Activated CD8-positive, alpha-beta memory T cell treated with anti-CD3 and anti-CD28 coated beads for 36 hours (primary cell): ENCODE measurements around the gene PRKAG3. TPM values are rescaled to one million over a fixed set of nuclear protein-coding genes. Genes with fewer than 3 reads are reported as not detected.

Source experiments
- CTCF ChIA-PET: fragments of 350-600 bp; sonication (Branson Sonifier 250); formaldehyde crosslinking; loops from one replicate; lab custom pipeline; 2021; ENCODE audit warnings: antibody characterized with exemption; lab: Charles Lee
- POLR2A ChIA-PET: fragments of 350-600 bp; sonication (Branson Sonifier 250); formaldehyde crosslinking; loops from one replicate; lab custom pipeline; 2021; ENCODE audit warnings: antibody characterized with exemption; lab: Charles Lee
- total RNA-seq, 2 experiments: library from RNA; stranded (reverse); gene quantifications; one replicate each; pipeline ENCODE4 v1.2.3, GENCODE V29; 2021

The PRKAG3 gene
- total RNA-seq, 2 experiments from 2014 or later = not detected

DNA sequence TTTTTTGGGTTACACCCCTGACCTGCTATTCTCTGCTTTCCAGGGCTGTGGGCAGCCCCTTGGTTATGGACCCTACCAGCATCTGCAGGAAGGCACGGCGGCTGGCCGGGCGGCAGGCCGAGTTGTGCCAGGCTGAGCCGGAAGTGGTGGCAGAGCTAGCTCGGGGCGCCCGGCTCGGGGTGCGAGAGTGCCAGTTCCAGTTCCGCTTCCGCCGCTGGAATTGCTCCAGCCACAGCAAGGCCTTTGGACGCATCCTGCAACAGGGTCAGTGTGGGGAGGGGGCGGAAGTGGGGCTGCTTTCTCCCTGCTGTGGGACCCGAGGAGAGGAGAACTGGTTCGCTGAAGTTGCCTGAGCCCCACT lies 39.4 kb upstream of the PRKAG3 start:
- CTCF ChIA-PET = interaction anchor here (1.1 to 22.2 kb wide), 4 partner anchors 9 to 29 kb away, joined by 3 to 663 read pairs (median 4); partner anchors contain the start of gene WNT10A
- POLR2A ChIA-PET = interaction anchor here (1.3 kb wide), 1 partner anchor 10 kb away, joined by 3 read pairs; no protein-coding TSS in a partner anchor

DNA sequence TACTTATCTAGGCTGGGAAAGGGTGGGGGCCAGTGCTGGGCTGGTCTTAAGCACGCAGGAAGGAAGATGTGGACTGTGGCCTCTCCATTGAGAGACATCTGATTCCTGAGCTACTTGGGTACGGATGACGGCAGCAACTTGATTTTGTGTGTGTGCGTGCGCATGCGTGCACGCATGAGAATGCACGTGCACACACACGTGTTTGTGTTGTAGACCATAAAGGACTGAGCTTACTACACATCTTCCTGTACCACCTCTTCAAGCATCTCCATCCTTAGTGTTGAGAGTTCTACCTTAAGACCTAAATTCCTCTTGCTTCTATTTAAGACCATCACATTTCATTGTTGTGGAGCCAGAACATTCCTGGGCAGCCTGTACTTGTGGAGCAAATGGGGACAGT lies 37.5 kb upstream of the PRKAG3 start:
- POLR2A ChIA-PET = no interaction called here
- CTCF ChIA-PET = interaction anchor here (1.4 to 22.2 kb wide), 2 partner anchors 18 to 31 kb away, joined by 5 to 663 read pairs; no protein-coding TSS in a partner anchor

DNA sequence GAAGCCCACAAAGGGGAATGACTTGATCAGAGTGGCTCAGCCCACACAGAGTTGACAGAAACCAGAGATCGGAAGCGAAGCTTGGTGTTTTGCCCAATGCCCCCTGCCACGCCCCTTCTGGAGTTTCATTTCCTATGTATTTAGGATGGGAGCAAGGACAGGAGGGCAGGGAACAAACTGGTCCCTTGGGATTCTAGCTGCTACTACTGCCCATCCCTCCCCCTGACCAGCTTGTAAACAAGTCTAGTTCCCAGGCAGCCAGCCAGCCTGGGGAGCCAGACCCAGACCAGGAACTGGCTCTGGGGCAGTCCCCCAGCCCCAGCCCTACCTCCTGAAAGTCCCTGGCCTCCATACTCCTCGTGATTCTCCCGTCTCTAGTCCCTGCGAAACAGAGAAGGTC lies 36.3 kb upstream of the PRKAG3 start:
- POLR2A ChIA-PET = no interaction called here
- CTCF ChIA-PET = interaction anchor here (22.2 kb wide), 1 partner anchor 32 kb away, joined by 663 read pairs; no protein-coding TSS in a partner anchor

DNA sequence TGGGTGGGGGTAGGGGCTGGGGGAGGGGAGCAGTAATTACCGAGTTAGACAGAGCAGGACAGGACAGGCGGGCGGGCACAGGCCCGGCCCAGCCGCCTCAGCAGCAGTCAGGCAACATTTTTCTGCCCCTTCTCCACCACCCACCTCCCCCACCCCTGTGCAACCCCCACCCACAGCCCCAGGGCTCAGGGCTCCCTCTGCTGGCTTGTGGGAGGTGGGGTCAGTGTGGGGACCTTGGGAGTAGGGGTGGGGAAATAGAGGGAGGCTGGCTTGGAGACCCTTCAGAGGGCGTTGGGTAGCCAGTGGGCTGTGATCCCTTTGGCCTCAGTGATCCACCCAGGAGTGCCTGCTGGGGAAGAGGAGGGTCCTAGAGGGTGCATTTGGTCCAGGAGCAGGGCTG lies 34.4 kb upstream of the PRKAG3 start:
- ChIA-PET CTCF (interaction anchor here (1.1 kb wide), 1 partner anchor 11 kb away, joined by 4 read pairs; no protein-coding TSS in a partner anchor), POLR2A (no interaction called here)

DNA sequence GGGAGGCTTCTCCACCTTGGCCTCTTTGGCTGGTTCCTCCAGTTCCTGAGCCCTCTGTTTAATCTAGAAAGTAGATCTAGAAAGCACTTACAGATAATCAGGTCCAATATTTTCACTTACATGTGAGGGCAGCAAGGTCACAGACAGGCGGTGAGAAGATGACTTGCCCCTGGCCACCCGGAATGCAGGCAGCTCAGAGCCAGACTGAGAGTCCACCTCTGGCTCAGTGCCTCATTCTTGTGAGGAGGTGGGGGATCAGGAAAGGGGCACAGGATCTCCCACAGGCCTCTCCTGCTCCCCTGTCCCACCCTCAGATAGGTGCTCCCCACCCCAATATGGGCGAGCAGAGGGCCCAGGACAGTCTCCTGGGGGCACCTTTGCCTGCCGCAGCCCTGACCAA lies 33.8 kb upstream of the PRKAG3 start:
- CTCF ChIA-PET = no interaction called here
- POLR2A ChIA-PET = no interaction called here

DNA sequence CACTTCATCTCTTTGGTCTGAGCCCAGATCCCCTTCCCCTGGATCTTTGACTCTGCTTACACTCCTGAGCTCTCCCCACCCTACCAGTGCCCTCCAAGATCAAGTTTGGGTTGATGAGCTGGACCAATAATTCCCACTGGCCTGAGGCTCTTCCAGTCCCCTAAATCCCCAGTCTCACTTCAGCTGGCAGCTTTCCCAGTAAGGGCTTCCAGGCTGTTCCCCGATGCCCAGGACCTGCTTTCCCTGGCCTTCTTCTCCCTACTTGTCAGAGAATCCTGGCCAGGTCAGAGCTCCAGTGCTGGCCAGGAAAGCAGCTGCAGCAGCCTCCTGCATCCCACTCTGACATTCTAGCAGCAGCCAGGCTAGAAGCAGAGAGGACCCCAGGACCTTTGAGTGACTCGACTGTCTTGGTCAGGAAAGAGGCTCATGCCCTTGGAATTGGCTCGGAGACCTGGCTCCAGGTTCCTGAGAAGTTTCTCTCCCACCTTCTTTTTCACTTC lies 31.5 kb upstream of the PRKAG3 start:
- ChIA-PET POLR2A (no interaction called here), CTCF (interaction anchor here (0.7 to 4.0 kb wide), 4 partner anchors 14 to 35 kb away, joined by 3 to 14 read pairs (median 6); no protein-coding TSS in a partner anchor)

DNA sequence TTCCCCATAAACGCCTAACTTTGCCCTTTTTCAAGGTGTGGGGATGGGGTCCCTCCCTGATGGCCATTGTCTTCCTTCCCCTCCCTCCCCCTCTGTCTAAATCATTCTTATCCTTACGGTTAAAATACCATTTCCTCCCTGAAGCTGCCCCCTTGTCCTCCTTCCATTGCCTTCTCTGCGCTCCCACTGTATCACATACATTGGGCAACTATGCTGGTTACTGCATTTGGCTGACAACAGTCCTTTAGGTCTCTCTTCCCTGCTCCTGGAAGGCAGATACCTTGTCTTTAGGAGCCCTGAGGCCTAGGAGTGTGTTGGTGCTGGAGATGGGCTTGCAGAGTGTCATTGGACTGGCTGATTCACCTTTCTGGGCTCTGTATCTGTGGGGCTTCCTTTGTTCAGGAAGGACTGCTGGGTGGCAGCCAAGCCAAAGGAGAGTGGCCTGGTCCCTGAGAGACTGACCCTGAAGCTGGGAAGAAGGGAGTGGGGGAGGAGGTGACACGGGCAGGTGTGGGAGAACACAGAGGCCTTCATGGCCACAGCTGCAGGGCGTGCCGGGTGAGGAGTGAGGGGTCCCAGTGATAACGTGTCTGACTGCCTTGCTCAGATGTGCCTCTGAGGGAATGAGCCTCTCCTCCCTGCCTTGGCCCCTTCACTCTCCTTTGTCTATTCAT lies 30.2 kb upstream of the PRKAG3 start:
- POLR2A ChIA-PET = no interaction called here
- CTCF ChIA-PET = interaction anchor here (1.3 to 4.0 kb wide), 4 partner anchors 14 to 36 kb away, joined by 5 to 14 read pairs (median 6); no protein-coding TSS in a partner anchor

DNA sequence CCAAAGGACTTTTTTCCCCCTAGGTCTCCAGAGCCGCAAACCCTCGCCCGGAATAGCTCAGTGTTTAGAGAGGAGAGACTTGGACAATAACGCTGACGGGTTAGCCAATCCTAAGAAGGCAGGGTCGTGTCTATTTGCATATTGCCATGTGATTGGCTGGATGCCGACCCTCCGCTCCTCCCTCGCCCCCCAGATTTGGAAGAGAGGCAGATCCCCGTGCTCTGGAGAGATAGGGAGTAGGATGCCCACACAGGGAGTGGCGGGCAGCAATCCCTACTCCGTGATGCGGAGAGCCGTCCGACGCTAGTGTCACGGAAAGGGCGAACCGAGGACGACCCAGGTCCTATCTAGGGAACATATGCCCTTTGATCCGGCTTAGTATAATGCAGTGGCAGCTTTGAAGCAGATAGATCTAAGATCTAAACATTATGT lies 29.4 kb upstream of the PRKAG3 start:
- ChIA-PET CTCF (interaction anchor here (1.3 to 4.0 kb wide), 3 partner anchors 13 to 37 kb away, joined by 5 to 14 read pairs (median 6); no protein-coding TSS in a partner anchor), POLR2A (interaction anchor here (1.2 kb wide), 1 partner anchor 10 kb away, joined by 3 read pairs; no protein-coding TSS in a partner anchor)

DNA sequence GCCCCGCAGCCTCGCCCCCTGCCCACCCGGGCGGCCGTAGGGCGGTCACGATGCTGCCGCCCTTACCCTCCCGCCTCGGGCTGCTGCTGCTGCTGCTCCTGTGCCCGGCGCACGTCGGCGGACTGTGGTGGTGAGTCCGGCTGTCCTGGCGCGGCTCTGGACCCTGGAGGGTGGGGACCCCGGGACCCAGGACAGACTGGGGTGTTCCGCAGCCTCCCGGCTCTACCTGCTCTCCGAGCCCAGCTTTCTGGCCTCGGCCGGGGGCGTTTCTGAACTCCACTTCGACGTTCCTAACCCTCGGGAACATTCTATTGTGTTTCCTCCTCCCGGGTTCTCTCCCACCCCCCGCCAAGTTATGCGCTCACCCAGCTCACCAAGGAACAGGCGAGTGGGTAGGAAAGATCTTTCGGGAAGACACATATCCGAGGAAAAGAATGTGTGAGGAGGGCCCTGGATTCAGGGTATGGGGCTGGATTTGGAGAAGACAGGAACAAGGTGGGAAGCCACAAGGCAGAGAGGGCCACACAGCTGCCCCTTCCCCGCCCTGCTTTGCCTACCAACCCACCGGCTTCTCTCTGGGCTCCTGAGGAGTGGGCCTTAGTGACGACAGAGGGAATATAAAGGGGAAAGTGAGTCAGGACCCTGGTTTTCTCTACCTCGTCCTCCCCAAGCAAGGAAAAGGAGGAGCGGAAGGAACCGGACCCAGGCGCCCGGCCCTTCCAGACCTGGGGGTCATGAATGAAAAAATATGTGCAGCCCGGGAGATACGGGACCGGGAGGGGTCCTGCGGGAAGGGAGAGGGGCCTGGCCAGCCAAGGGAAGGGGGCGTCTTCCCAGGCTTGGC lies 28.6 kb upstream of the PRKAG3 start:
- POLR2A ChIA-PET = interaction anchor here (1.2 kb wide), 1 partner anchor 11 kb away, joined by 3 read pairs; no protein-coding TSS in a partner anchor
- CTCF ChIA-PET = interaction anchor here (1.3 to 4.0 kb wide), 3 partner anchors 12 to 37 kb away, joined by 5 to 14 read pairs (median 6); no protein-coding TSS in a partner anchor

DNA sequence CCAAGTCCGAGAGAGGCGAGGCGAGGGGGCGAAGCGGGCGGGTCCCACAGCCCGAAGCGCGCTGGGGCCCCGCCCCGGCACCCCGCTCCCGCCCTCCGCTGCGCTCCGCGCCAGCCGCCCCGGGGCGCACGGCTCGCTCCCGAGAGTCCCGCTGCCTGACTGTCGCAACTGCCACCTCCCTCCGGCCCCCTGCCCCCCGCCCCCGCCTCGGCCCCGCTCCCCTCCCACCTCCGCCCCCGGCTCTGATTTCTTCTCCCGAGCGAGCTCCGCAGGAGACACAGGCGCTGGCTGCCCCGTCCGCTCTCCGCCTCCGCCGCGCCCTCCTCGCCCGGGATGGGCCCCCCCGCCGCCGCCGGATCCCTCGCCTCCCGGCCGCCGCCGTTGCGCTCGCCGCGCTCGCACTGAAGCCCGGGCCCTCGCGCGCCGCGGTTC lies 28.0 kb upstream of the PRKAG3 start, which contains the start of gene WNT6:
Gene WNT6, plus strand, starts transcription at position 250 of the 432 bp plus-strand sequence. CDS start 233 bp downstream, outside the sequence.
- ChIA-PET POLR2A (no interaction called here), CTCF (interaction anchor here (0.7 to 4.0 kb wide), 2 partner anchors 38 to 103 kb away, joined by 3 to 14 read pairs; no protein-coding TSS in a partner anchor)

DNA sequence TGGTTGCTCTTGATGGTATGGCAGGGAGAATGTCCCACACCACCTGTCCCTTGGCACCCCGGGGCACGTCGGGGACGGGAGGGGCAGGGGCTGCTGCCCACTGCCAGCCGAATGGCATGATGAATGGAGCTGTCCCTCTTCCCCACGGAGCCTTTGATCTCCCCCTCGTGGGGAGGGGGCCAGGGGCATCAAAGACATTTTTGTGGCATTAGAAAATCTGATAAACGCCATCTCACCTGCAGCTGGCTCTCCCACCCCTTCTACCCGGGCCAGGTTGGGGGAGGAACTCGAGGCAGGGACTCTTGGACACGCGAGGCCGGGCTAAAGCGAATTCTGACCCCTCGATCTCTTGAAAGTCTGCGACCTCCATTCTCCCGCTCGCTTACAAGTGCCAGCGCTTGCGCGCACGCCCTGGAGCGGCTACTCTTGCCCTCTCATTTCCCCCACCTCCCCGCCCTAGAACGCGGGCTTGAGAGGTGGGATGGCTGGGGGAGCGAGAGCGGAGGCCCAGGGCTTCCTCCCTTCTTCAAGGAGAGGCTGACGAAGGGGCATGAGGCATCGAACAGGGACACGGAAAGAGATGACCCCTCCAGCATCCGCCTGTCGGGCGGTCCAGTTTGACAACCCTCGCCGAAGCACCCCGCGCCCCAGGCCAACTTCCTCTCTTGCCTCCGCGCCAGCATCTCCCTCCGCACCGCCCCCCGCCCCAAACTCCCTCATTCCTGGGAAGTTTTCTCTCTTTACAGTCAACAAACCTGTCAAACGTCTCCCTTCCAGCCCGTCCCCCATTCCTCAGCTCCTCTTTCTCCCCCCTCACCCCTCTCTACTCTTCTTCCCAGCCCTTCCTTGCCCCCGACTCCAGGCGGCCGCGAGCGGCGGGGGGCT lies 27.3 kb upstream of the PRKAG3 start:
- POLR2A ChIA-PET = interaction anchor here (0.6 kb wide), 1 partner anchor 38 kb away, joined by 3 read pairs; no protein-coding TSS in a partner anchor
- CTCF ChIA-PET = interaction anchor here (0.7 to 4.0 kb wide), 6 partner anchors 11 to 103 kb away, joined by 3 to 14 read pairs (median 6); no protein-coding TSS in a partner anchor

DNA sequence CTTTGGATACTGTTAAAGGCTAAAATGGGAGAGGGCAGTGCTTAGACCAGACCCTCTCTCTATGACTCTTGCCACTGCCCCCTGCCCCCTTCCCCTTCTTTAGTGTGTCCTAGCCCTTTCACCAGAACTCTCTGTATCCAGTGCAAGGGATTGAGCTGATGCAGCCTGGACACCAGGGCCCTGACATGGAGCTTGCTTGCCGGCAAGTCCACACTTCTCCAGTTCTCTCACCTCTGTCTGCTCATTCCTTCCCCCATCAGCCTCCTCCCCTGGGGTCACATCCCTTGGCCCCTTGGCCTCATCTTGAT lies 26.5 kb upstream of the PRKAG3 start:
- POLR2A ChIA-PET = interaction anchor here (0.6 kb wide), 1 partner anchor 39 kb away, joined by 3 read pairs; no protein-coding TSS in a partner anchor
- CTCF ChIA-PET = interaction anchor here (0.8 to 1.9 kb wide), 4 partner anchors 10 to 40 kb away, joined by 3 to 6 read pairs (median 6); no protein-coding TSS in a partner anchor

DNA sequence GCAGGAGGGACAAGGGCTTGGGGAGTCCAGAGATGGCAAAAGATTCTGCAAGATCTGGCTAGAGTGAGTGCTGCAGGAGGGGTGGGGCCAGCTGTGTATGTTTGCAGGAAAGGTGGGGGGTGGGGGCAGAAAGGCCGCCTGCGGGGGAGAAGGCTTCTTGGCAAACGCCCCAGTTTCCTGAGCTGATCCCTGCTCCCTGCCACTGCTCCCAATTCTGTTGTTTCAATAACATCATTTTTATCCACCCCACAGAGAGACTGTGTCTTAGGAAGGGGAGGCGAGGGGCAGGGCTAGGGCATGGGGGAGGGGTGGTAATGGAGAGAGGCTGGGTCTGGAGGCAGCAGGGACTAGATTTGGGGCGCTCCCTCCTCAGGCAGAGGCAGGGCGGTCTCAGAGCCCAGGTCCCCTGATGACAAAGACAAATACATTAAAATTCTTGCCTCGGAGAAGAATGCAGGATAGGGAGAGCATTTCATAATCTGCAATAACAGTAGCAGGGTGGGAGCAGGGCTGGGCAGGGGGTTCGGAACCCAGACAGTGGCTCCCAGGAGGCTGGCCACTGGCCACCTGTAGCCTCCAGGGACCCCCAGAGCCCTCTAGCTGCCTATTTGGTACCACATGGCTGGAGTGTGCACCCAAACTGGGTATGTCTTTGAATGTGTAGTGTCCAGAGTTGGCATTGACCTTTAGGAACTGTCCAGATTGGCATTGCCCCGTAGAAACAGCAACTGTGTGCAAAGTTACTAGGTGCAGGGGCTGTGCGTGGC lies 26.0 kb upstream of the PRKAG3 start:
- CTCF ChIA-PET = interaction anchor here (1.4 to 1.9 kb wide), 2 partner anchors 9 to 10 kb away, joined by 3 to 6 read pairs; no protein-coding TSS in a partner anchor
- POLR2A ChIA-PET = no interaction called here

DNA sequence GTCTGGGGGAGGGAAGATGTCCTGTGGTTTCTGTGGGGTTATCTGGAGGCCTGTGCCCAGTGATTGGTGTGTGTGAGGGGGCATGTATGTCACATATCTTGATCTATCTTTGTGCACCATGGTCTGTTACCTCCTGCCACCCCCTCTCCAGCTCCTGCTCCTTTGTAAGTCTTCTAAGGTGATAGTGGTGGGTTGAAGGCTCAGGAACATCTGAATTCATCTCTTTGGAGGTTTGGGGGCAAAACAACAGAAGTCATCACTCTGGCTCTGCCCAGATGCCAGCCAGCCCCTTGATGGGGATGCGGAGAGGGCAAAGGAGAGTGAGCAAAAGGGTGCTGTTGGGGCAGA lies 25.3 kb upstream of the PRKAG3 start:
- CTCF ChIA-PET = no interaction called here
- POLR2A ChIA-PET = no interaction called here

DNA sequence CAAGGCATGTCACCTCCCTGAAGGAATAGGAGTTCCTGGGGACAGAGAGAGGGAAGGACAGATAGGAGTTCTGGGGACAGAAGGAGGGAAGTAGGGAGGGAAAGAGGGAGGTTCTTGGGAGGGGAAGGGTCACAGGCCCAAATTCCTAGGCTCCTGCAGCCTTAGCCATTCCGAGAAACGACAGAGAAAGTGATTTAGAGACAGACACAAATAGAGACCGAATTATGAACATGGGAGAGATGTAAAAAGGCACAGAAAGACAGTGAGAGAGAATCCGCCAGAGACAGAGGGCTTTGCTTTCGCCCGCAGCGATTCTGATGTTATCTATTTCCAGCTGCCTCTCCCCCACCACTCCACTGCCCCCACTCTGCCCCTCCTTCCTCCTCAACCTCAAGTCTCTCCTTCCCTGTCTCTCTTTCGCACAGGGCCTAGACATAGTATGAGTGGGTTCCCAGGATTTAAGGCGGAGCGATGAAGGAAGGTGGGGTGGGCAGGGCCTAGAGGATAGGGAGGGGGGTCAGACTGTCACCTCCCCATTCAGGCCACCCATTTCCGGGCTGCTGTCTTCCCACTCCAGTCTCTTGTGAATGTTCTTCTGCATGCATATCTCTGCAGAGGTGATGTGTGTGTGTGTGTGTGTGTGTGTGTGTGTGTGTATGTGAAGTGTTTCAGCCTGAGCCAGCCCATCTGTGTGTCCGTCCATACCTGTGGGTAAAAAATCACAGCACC lies 24.7 kb upstream of the PRKAG3 start:
- CTCF ChIA-PET = interaction anchor here (0.9 to 1.9 kb wide), 4 partner anchors 16 to 65 kb away, joined by 3 to 9 read pairs (median 5); no protein-coding TSS in a partner anchor

More for the DNA sequence above, 24.7 kb upstream of the PRKAG3 start:
- POLR2A ChIA-PET = no interaction called here
